HG03520 (cell line): ENCODE results near the gene LRRC25.
"Not testable (repeated sequence)": the region's sequence is repeated elsewhere in the genome, so short reads cannot be mapped to it uniquely, and the experiment has no call there.

Source experiments
- ATAC-seq: cut with Tn5 transposase; IDR thresholded peaks from one replicate; pipeline ENCODE4 v1.9.1; 2021; ENCODE audit warnings: mild to moderate bottlenecking, moderate library complexity; ENCODE audit not compliant: unreplicated experiment

LRRC25 gene

DNA sequence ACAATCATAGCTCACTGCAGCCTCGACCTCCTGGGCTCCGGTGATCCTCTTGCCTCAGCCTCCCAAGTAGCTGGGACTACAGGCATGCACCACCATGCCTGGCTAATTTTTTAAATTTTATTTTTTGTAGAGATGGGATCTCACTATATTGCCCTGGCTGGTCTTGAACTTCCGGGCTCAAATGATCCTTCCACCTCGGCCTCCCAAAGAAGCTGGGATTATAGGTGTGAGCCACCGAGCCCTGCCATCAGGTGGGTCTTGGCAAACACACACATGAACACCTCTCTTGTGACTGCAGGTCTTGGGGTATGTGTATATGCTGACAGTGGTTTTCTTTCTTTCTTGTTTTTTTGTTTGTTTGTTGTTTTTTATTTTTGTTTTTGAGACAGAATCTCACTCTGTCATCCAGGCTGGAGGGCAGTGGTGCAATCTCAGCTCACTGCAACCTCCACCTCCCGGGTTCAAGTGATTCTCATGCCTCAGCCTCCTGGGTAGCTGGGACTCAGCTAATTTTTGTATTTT, 48.5 kb downstream of the LRRC25 start:
- ATAC-seq: not testable (repeated sequence)

DNA sequence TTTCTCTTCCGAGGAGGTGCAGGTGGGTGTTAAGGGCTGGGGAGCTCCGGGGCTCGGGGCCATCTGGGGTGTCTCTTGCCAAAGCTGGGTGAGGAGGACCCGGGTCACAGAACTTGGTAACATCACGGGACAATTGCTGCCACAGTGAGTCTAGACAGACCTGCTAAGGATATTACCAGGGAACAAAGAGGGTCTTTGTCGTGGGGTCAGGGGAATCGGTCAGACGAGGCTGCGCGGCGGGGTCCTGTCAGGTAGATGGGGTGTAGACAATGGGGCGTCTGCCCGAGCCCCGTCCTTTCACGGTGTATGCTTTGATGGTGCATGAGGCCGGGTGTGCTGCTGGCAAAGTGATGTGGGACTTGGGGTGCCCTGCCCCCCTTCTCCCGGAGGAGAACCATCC, 49.3 kb downstream of the LRRC25 start:
- ATAC-seq: no peak

DNA sequence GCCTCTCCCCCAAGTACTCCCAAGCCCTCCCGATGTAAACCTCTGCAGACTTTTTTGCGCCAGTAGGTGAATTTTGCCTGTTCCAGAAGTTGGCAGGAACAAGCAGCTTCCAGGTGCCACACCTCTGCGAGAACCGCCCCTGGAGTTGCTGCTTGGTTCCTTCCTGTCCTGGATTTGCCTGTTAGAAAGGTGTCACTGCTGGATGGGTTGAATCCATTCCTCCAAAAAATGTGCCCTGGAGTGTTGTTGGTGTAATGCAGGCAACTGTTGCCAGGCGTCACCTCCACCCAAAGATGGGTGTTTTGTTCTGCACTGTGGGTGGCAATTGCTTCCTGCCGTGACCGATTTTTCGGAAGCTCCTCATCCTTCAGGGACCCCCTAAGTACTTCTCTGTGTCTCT, 51.3 kb downstream of the LRRC25 start:
- ATAC-seq: no peak

DNA sequence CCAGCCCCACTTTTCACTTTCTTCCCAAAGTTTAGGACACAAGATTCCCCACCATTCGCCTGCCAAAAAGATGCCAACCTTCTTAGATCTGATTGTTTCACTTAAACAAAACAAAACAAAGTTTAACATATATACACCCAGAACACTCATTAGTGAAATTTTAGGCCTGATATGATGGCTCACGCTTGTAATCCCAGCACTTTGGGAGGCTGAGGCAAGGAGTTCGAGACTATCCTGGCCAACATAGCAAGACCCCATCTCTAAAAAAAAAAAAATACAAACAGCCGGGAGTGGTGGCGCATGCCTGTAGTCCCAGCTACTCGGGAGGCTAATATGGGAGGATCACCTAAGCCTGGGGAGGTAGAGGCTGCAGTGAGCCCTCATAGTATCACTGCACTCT, 52.1 kb downstream of the LRRC25 start:
- no peak for ATAC-seq

DNA sequence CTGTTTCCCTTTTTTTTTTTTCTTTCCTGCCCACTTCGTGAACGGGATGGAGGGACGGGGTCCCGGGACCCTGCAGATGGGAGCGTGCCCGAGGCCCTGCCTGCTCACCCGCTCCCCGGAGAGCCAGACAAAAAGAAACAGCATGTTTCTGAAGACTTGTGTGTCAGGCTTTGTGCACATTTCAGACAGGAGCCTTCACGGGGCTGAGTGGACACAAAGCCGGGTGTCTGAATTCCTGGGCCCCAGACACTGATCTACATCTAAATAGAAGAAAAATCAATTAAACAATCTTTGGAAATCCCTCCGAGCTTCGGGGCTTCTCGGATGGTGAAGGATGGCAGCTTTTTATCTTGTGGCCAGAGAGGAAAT, 52.9 kb downstream of the LRRC25 start:
- ATAC-seq: no peak

DNA sequence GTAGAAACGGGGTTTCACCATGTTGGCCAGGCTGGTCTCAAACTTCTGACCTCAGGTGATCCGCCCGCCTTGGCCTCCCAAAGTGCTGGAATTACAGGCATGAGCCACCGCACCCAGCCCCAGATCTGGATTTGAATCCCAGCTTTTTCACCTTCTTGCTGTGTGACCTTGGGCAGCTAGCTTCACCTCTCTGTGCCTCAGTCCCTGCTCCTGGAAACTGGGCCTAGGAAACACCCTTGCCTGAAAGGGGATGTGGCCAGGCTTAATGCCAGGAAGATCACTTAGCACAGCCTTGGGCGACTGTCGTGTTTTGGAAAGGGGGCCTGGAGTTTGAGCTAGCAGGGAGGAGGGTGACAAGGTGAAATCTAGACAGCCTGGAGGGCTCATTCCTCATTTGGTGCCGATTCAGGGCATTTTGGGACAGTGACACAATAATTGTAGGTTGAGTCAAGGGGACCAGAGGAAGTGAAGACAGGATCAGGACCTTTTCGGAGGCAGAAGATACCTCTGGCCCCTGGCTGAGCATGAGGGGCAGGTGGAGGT, 55.3 kb downstream of the LRRC25 start:
- ATAC-seq: no peak
